GM18873 (cell line): Measurements from ENCODE around the gene TOMM5.
"Not testable (repeated sequence)": the region's sequence is repeated elsewhere in the genome, so short reads cannot be mapped to it uniquely, and the experiment has no call there.

Experiments used
- ATAC-seq: cut with Tn5 transposase; IDR thresholded peaks from one replicate; pipeline ENCODE4 v1.9.1; 2021; ENCODE audit warnings: mild to moderate bottlenecking, moderate library complexity, moderate number of reproducible peaks; ENCODE audit not compliant: unreplicated experiment, low FRiP score

TOMM5 gene

DNA sequence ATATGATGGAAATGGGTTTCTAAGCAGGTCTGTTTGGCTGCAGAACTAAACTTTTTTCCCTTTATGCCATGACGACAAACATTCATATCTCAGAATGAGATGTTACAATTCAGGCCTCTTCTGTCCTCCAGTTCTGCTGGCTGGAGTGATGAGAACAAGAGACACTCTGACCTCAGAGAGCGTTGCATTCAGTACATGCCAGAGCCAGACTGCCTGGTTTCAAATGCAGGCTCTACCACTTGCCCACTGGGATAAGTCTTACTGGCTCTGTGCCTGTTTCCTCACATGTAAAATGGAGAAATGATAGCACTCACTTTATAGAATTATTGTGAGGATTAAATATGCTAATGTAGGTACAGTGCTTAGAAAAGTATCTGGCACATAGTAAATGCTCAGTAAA is 24.8 kb upstream of the TOMM5 start:
- ATAC-seq, result no peak

GRCh38 chr9:37611961-37612360 is 19.6 kb upstream of the TOMM5 start:
- ATAC-seq, result no peak

GRCh38 chr9:37611014-37611413 is 18.6 kb upstream of the TOMM5 start:
- no peak for ATAC-seq

GRCh38 chr9:37609735-37610397 is 17.5 kb upstream of the TOMM5 start:
- no peak for ATAC-seq

GRCh38 chr9:37608250-37608649 is 15.9 kb upstream of the TOMM5 start:
- ATAC-seq, result no peak

- no peak for ATAC-seq
Observed at GRCh38 chr9:37604296-37604695, 11.9 kb upstream of the TOMM5 start.

- ATAC-seq, result no peak
Observed at GRCh38 chr9:37602817-37603216, 10.4 kb upstream of the TOMM5 start.

DNA sequence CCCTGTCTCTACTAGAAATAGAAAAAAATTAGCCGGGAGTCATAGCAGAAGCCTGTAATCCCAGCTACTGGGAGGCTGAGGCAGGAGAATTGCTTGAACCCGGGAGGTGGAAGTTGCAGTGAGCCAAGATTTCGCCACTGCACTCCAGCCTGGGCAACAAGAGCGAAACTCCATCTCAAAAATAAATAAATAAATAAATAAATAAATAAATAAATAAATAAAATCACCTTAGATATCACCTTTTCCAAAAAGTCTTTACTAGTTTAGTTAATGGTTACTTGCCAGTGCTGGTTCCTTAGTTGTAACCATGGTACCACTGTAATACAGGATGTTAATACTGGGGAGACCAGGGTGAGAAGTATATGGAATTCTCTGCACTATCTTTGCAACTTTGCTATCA is 9.7 kb upstream of the TOMM5 start:
- ATAC-seq, result not testable (repeated sequence)

- ATAC-seq, result no peak
Observed at GRCh38 chr9:37596504-37596903, 4.1 kb upstream of the TOMM5 start.

- ATAC-seq, result no peak
Observed at GRCh38 chr9:37593883-37594448, 1.6 kb upstream of the TOMM5 start.

GRCh38 chr9:37587521-37587920 is 4.9 kb downstream of the TOMM5 start:
- no peak for ATAC-seq

DNA sequence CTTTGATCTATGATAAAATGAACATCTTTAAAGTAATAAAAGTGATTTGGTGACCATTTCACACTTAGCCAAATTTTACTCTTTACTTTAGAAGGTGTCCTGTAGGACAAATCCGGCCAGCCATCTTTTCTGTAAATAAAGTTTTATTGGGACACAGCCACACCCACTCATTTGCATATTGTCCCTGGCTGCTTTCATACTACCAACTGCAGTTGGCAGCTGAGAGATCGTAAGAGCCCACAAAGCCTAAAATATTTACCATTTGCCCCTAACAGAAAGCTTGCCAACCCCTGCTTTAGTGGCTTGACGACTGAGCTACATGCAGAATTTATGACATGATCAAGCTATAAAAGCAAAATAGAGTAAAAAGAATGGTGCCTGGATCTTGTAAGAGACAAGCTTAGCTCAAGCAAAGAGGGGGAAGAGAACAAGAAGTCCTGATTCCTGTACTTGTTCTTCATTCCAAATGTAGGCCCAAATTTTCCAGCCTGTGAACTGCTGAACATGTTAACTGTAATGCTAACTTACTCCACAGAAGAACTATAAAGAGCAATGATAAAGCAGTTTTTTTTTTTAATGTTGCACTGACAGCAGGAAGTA is 8.8 kb downstream of the TOMM5 start:
- ATAC-seq, result no peak

DNA sequence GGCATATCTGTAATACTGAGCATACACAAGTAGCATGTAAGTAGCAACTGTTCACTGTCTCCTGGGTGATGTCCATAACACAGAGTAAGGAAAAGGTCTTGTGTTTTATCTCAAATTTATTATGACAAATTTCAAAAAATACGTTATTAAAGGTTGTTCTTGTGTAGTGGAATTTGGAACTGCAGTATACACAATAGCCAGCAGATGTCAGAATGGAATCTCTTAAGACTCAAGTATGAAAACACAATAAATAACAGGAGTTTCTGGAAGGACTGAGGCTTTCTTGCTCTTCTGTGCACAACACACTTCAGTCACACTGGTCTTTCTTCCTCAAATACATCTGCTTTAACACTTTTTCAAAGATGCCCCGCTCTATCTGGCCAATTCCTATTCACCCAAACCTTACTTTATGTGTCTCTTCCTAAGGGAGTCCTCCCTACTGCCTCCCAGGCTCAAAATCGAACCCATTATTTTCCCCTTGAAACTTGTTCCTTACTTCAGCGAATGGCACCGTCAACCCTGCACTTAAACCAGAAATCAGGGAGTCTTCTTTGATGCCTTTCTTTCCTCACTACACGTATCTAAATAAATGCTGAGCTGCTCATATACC is 9.7 kb downstream of the TOMM5 start:
- no peak for ATAC-seq

DNA sequence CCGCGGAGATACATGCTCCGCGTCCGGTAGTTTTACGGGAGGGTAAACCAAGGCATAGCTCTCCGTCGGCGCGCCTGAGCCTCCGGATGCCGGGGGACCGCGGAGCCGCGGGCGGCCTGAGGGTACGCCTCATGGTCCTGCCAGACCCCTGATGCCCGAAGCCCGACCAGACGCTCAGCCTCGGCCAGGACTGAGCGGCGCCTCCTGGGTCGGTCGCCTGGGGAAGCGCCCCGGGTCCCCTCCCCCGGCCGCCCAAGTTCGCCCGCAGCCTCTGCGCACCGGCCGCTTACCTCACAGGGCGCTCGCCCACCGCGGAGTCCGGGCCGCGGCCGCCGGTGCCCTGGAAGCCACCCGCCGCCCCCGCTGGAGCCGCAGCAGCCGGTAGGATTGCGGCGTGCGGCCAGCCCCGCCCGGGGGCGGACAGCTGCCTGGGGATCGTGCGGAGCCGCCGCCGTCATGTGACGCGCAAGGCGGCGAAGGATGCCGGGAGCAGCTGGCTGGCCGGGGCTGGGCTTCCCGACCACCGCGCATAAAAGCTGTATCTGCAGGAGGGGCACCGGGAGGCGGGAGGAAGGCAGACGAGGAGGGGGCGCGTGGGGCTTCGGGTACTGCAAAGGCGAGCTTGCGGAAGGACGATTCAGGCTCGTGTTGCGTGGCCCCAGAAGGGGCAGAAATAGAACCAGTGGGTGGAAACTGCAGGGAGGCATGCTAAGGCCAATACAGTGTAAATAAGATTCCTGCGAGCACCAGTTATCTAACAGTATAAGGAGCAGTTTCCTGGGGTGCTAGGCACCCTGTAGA is 16.3 kb downstream of the TOMM5 start, which contains the start of gene FBXO10:
TSS of gene FBXO10 (minus strand) at position 460 of the 801 bp plus-strand sequence. CDS start 34,612 bp downstream, outside the sequence.
- ATAC-seq, result peak; percentile 57

- ATAC-seq, result peak; percentile 51
Observed at GRCh38 chr9:37575511-37575914, 16.9 kb downstream of the TOMM5 start.

DNA sequence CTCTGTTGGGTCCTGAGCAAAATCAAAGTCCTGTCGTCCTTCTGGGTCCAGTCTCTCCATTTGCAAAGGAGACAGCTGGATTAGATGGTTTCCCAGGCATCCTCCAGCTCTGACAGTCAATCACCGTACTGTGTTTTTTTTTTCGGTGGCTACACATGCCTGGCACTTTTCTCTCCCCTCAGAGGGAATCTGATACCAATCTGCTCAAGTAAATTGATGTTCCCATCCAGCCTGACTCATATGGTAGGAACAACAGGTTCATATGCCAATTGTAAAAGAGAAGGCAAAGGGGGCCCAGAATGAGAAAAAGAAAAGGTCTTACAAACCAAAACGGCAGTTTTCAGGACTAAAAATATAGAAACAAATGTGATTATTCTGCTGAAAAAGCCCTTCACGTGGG is 17.4 kb downstream of the TOMM5 start:
- no peak for ATAC-seq

DNA sequence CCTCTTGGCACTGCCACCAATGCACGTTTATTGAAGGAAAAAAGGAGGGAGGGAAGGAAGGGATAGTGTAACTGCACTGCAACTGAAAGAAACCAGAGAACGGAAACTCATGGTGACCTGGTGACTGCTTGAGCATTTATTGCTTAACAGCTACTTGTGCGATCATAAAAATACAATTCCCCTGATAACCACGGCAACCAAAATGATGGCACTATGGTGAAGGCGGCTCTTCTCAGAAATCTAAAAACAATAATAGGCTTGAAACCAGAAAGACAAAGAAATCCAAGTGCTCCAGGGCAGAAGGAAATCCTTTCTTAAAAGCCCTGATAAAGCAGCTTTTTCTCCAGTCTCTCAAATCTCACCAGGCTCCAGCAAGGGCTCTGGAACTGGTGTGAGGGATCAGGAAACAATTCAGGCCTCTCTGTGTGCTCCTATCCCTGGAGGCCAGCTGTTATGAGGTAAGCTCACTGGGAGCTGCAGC is 18.1 kb downstream of the TOMM5 start:
- ATAC-seq, result no peak

DNA sequence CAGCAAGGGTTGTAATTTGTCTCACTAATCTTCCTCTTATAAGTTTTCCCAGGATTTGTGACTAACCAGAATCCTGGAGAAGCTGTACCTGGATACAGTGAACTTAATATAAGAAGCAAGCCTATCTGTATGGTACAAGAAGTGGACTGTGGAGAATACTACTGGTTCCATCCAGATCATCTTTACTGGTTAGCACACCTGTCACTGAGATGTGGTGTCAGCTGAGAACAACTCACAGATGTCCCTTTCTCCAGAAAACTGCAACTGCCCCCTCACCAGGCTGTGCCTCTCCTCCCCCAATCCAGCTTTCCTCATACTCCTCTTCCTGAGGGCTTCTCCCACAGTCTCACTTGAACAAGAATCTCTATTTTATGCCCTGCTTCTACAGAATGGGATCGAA is 21.1 kb downstream of the TOMM5 start:
- no peak for ATAC-seq

- ATAC-seq, result no peak
Observed at GRCh38 chr9:37566716-37567115, 25.7 kb downstream of the TOMM5 start.
